Epithelial cell of proximal tubule (primary cell): Measurements from ENCODE around the gene SIGLEC10. TPM values are rescaled to one million over a fixed set of nuclear protein-coding genes. Genes with fewer than 3 reads are reported as not detected.

Source experiments
- DNase-seq: peaks from one replicate; pipeline ENCODE4 v3.0.0-alpha.2; 2011; ENCODE audit warnings: low read depth
- H3K4me3 ChIP-seq: 2 replicates; pipeline ENCODE4 v1.5.1; 2011; ENCODE audit warnings: low read depth, mild to moderate bottlenecking, low read length
- total RNA-seq: library from RNA; depleted of rRNA; stranded (reverse); fragments of >200 nt; gene quantifications from 2 replicates; pipeline ENCODE4 v1.2.3, GENCODE V29; 2015
- TF ChIP-seq, protein P1 (sequence below): conservative IDR thresholded peaks from 2 replicates; pipeline ENCODE4 v1.5.1; 2012; ENCODE audit warnings: low read depth, mild to moderate bottlenecking, low read length

Gene SIGLEC10
- total RNA-seq, 1 donor from 2014 or later = not detected

DNA sequence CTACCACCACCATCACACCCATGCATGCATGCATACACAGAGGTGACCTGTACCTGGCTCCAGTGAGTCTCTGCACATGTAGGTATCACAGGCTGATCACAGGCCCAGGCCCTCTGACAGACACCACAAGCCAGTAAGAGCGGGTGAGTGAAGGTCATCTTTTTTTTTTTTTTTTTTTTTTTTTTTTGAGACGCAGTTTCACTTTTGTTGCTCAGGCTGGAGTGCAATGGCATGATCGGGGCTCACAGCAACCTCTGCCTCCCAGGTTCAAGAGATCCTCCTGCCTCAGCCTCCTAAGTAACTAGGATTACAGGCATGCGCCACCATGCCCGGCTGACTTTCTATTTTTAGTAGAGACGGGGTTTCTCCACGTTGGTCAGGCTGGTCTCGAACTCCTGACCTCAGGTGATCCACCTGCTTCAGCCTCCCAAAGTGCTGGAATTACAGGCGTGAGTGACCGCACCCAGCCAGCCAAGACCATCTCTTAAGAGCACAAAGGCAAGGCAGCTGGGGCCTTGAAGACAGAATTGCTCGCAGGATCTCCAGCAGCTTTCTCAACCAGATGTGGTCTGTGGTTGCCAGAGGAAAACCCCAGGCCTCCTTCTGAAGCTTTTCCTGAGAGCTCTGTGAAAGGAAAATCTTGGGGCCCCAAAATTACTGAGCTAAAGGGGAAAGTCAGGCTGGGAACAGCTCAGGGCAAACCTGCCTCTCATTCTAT, 41.8 kb downstream of the SIGLEC10 start:
- DNase-seq = no peak
- no peak overlapping the region for H3K4me3 ChIP-seq
- TF ChIP-seq, protein P1, sequence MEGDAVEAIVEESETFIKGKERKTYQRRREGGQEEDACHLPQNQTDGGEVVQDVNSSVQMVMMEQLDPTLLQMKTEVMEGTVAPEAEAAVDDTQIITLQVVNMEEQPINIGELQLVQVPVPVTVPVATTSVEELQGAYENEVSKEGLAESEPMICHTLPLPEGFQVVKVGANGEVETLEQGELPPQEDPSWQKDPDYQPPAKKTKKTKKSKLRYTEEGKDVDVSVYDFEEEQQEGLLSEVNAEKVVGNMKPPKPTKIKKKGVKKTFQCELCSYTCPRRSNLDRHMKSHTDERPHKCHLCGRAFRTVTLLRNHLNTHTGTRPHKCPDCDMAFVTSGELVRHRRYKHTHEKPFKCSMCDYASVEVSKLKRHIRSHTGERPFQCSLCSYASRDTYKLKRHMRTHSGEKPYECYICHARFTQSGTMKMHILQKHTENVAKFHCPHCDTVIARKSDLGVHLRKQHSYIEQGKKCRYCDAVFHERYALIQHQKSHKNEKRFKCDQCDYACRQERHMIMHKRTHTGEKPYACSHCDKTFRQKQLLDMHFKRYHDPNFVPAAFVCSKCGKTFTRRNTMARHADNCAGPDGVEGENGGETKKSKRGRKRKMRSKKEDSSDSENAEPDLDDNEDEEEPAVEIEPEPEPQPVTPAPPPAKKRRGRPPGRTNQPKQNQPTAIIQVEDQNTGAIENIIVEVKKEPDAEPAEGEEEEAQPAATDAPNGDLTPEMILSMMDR = no peak

DNA sequence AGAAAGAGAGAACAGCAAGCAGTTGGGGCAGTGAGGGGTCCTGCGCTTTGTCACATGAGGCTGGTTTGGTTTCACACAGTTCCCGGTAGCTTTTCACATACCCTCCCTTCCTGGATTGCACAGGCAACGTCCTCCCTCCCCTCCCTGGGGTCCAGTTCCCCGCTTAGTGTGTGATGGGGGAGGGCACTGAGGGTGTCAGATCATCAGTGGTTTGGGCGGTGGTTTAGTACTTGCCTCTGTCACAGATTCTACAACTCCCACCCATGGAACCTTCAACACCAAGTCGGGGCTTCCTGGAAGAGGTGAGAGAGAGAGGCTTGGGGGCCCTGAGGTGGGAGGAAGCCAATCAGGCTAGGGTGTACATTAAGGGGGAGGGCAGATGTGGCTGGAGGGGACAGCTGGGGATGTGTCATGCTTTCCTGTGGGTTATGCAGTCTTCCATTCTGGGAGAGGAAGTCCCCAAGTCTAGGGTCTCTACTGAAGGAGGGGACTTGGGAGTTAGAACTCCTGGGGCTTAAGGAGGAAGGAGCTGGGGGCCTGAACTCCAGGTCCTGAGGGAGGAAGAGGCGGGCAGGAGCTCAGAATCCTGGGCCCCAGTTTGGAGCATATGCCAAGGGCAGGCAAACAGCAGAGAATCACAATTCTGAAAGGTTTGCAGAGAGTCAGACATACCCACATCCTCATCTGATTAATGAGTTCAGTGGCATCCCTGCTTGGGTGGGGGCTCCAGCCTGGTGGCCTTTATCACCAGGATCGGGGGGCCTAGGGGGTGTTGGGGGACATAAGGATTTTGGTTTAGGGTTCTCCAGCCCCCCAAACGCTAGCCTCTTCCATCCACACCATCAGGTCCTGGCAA, 44.6 kb downstream of the SIGLEC10 start, which contains the start of gene NKG7:
NKG7 (minus strand) TSS at position 6 of the 856 bp plus-strand sequence. CDS start 119 bp downstream, outside the sequence.
- TF ChIP-seq, protein P1 = no peak
- no peak within 1 kb of the TSS for H3K4me3 ChIP-seq
- no peak for DNase-seq

DNA sequence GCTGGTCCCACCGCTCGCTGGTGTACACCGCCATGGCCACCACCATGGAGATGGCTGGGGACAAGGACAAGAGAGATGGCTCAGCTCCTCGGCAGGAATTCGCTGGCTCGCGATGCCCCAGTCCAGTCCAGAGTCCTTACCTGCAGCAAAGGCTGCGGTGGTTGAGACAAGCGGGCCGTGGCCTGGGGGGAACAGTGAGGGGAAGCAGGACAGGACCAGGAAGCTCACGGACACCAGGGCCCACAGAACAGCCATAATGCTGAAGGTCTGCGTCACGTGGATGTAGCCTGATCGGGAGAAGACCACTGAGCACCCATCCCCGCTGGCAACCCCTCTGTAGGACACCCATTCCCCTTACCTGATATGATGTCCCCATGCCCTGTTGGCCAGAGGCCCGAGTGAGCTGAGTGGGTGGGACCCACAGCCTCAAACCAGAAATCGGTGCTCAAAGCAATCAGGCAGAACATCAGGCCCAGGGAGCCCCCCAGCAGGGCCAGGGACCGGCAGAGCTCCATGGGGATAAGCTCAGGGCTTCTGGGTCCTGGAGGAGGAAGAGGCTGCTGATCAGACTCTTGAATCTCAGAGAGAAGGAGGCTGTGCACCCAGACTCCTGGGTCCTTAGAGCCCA, 45.3 kb downstream of the SIGLEC10 start:
- TF ChIP-seq, protein P1 = no peak
- H3K4me3 ChIP-seq = no peak overlapping the region

DNA sequence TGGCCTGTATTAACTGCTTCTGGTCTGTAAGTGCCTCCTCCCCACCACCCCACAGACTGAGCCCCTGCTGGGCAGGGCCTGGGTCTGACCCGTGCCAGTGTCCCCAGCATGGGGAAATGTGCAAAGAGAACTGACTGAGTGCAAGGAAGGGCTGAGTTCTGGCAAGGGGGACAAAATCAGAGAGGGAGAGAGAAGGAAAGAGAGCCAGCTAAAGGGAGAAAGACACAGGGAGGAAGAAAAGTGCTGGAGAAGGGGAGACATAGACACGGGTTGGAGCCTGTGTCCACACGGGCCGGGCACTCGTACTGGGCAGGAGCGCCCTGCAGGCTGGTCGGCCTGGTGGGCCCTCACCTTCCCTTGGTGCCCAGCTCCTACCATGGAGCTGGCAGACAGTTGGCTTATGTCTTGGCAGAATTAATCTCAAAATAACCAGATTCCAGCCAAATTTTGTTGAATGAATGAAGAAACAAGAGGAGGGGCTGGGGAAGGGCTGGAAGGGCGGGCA, 46.2 kb downstream of the SIGLEC10 start:
- H3K4me3 ChIP-seq = no peak overlapping the region
- TF ChIP-seq, protein P1 = no peak
- no peak for DNase-seq

More for the DNA sequence above, 45.3 kb downstream of the SIGLEC10 start:
- DNase-seq = no peak

DNA sequence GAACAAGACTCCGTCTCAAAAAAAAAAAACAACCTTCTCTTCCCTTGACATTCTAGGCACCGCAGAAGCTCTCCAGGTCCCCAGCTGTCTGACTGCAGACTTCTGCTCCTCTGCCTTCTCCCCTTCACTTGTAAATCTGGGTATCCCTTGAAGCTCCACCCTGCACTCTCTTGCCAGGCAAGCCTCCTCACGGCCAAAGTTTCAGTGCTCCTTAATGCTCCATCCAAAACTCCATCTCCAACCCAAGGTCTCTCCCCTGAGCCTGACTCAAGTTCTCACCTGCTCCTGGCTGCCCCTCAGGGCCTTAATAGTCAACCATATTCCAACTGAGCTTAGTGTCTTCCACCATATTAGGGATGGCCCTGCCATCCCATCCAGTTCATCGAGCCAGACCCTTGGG, 47.2 kb downstream of the SIGLEC10 start:
- TF ChIP-seq, protein P1 = no peak
- no peak overlapping the region for H3K4me3 ChIP-seq
- DNase-seq = no peak

DNA sequence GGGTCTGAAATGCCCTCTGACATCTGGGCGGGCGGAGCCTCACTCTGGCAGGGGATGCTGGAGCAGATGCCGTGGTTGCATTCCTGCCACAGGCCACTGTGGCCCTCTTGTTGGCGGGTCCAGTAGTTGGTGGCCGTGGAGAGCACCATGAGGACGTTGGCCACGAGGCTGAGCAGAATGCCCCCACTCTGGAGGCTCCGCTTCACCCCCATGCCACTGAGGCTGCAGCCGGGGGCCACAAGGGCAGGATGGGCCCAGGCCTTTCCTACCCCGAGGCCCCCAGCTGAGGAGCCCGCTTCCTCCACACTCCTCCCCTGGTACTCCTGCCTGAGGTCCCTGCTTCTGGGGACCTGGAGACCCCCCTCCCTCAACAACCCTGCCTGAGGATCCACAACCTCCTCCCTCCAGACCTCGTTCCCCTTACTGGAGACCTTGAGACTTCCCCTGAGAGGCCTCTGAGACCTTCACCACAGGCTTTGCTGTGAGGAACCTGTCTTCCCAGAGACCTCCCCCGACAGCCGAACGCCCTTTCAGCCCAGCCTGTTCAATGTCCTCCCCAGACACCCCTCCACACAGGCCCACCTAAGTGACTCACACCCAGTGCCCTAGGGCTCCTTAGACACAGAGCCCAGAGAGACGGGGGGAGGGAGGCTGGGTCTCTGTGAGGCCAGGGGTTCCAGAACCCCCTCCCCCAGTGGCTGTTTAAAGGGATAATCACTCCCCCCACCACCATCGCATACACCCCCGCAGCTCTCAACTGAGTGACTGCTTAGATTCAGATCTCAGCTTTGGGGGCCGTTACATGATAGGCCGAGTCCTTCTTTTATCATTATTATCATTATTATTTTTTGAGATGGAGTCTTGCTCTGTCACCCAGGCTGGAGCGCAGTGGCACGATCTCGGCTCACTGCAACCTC, 48.8 kb downstream of the SIGLEC10 start, which contains the start of gene CLDND2:
CLDND2 (minus strand) TSS at position 638 of the 917 bp plus-strand sequence; CDS start at position 212, 426 bp downstream.
- peak within 1 kb of the TSS; percentile 96 for H3K4me3 ChIP-seq
- no peak for DNase-seq
- TF ChIP-seq, protein P1 = no peak
